Heart left ventricle (tissue), 16 donors: Measurements from ENCODE around the gene FOXB2. TPM values are rescaled to one million over a fixed set of nuclear protein-coding genes. Genes with fewer than 3 reads are reported as not detected.
A peak's percentile ranks its signal among the peaks of the same experiment; 100 is the strongest.

ENCODE experiments used
- ATAC-seq, 4 donors: fragments of 200-7000 bp; cut with Tn5 transposase; one replicate each; pipeline ENCODE4 v1.9.1; 2020 to 2022; ENCODE audit warnings: moderate library complexity in 4 of 4, mild to moderate bottlenecking in 3 of 4, moderate number of reproducible peaks in 1 of 4
- DNase-seq, 5 donors: peaks; one replicate each; pipeline ENCODE4 v3.0.0-alpha.2; 2020
- H3K27ac ChIP-seq, 12 donors: fragments of 200-600 bp; sonication (generic) in 4 of 12; one replicate each; pipeline versions ENCODE4 v1.5.0 to v1.8.0; 2016 to 2022; ENCODE audit warnings: mild to moderate bottlenecking in 2 of 12
- H3K27me3 ChIP-seq, 9 donors: fragments of 200-600 bp; sonication (generic) in 2 of 9; one replicate each; pipeline versions ENCODE4 v1.5.1 to v1.8.0; 2016 to 2022; ENCODE audit warnings: mild to moderate bottlenecking in 3 of 9
- H3K36me3 ChIP-seq, 9 donors: fragments of 200-600 bp; sonication (generic) in 2 of 9; one replicate each; pipeline versions ENCODE4 v1.5.0 to v1.8.0; 2018 to 2022; ENCODE audit warnings: mild to moderate bottlenecking in 2 of 9
- H3K4me1 ChIP-seq, 12 donors: fragments of 200-600 bp; sonication (generic) in 4 of 12; one replicate each; pipeline versions ENCODE4 v1.5.0 to v1.8.0; 2016 to 2022; ENCODE audit warnings: mild to moderate bottlenecking in 3 of 12
- H3K4me3 ChIP-seq, 12 donors: fragments of 200-600 bp; sonication (generic) in 4 of 12; one replicate each; pipeline versions ENCODE4 v1.5.0 to v1.8.0; 2017 to 2022; ENCODE audit warnings: mild to moderate bottlenecking in 9 of 12, moderate library complexity in 4 of 12
- H3K9me3 ChIP-seq, 12 donors: fragments of 200-600 bp; sonication (generic) in 4 of 12; one replicate each; pipeline versions ENCODE4 v1.5.0 to v1.8.0; 2016 to 2022; ENCODE audit warnings: mild to moderate bottlenecking in 1 of 12
- CTCF ChIP-seq, 12 donors: fragments of 200-600 bp; sonication (generic) in 4 of 12; IDR thresholded peaks; one replicate each; pipeline versions ENCODE4 v1.5.0 to v1.8.0; 2018 to 2022; ENCODE audit warnings: antibody characterized with exemption in 12 of 12, mild to moderate bottlenecking in 5 of 12
- POLR2A ChIP-seq, 2 donors: fragments of 450-650 bp; IDR thresholded peaks; one replicate each; pipeline ENCODE4 v1.6.1; 2017; ENCODE audit warnings: antibody characterized with exemption in 2 of 2, mild to moderate bottlenecking in 2 of 2, moderate library complexity in 2 of 2
- WGBS, 4 donors: extraction: QIAGEN DNeasy Blood & Tissue Kit in 2 of 4; methylation state at CpG; one replicate each; pipeline versions ENCODE4 v1.1.5 to v1.1.7; 2013 to 2018; 5-methylcytosine and 5-hydroxymethylcytosine counted together
- intact Hi-C, 10 donors: fragments of 100-400 bp; cut with DNase I; formaldehyde crosslinking; loops; one replicate each; pipeline versions ENCODE4 v1.11.1 to v1.14.2; 2022
- polyA plus RNA-seq, 2 donors: library from polyadenylated mRNA; stranded (reverse); fragments of 200-250 nt; gene quantifications; one replicate each; pipeline ENCODE4 v1.2.3, GENCODE V29; 2013
- total RNA-seq, 9 donors: library from RNA; depleted of rRNA in 2 of 9; stranded (reverse); fragments of >200 nt in 2 of 9; fragmentation: NEBNext Ultra II Directional in 3 of 9; extraction: Animal tissue kit (Norgen Biotek cat#: 25700) in 3 of 9; gene quantifications; one replicate each; pipeline versions ENCODE4 v1.1.0 to v1.2.4, GENCODE V29; 2016 to 2023
- donor health status: ischemic (EF 13 %, LVEDD 7.1; RV severe dilation, severe dysfunction).
- donor health status: healthy with polysubstance abuse.
- donor health status: DM: no; HTN: yes; CAD: no.
- donor health status: DM: no; HTN: no; CAD: no.
- donor health status: ischemic (EF 25% LVEDD 6.9; RV normal size, moderate dysfunction).
- donor health status: ischemic (EF 25% LVEDD 5.7; RV mildly dilated, moderate dysfunction).
- donor health status: healthy.
- donor health status: DM: yes; HTN: yes; CAD: no.
- donor health status: ischemic (EF 35%, LVEDD 5.7; RV mildly dilated, moderate dysfunction).
- donor health status: nonischemic (EF 11% LVEDD 7.7; RV severe dilation, severe dysfunction).
- donor health status: DM: yes; HTN: yes; CAD: no.
- donor health status: PGD.
- donor health status: ischemic (EF 29% LVEDD 5.4; RV normal size, mild dysfunction).
- donor health status: nonischemic (EF 23%, LVEDD 6.1; RV moderate dilation, normal function).

FOXB2 gene
- total and polyA plus RNA-seq, 11 donors = not detected

GRCh38 chr9:76984486-76984885, 35.0 kb upstream of the FOXB2 start:
- WGBS, 4 donors = 38 to 55% (median 51%) methylated on average over 4 of the region's 4 CpGs
- intact Hi-C loops = no loop called here
- Histone ChIP-seq H3K27ac (no peak overlapping the region), H3K9me3 (no peaks in the 10 kb centered on the region), H3K4me3 (no peak overlapping the region), H3K36me3 (no peaks in the 10 kb centered on the region), H3K4me1 (no peaks in the 10 kb centered on the region), H3K27me3 (peaks cover 0 to 33% (median 7%) of the 10 kb centered on the region in 9 donors)
- ATAC-seq = no peak
- no peak for TF ChIP-seq POLR2A (IDR thresholded peaks at IDR 0.05)
- no peak for TF ChIP-seq CTCF (IDR thresholded peaks at IDR 0.05)
- DNase-seq = no peak

- no peak for TF ChIP-seq CTCF (IDR thresholded peaks at IDR 0.05)
- no peak for TF ChIP-seq POLR2A (IDR thresholded peaks at IDR 0.05)
- peaks cover 0 to 33% (median 10%) of the 10 kb centered on the region in 9 donors for H3K27me3 ChIP-seq
- no peaks in the 10 kb centered on the region for H3K4me1 ChIP-seq
- 68 to 75% (median 73%) methylated on average over 5 of the region's 5 CpGs for WGBS, 4 donors
- no peak overlapping the region for H3K27ac ChIP-seq
- intact Hi-C loops = loop anchor here in 2 of 10 donors (5.0 kb wide), 2 partner anchors 173 to 178 kb away; no protein-coding TSS in a partner anchor
- ATAC-seq (no peak), DNase-seq (no peak)
- H3K36me3 ChIP-seq = no peaks in the 10 kb centered on the region
- H3K9me3 ChIP-seq = no peaks in the 10 kb centered on the region
- H3K4me3 ChIP-seq = no peak overlapping the region
These were observed 33.9 kb upstream of the FOXB2 start for GRCh38 chr9:76985581-76985980.

GRCh38 chr9:76987594-76988200, 31.8 kb upstream of the FOXB2 start:
- WGBS, 4 donors = 47 to 58% (median 52%) methylated on average over 3 of the region's 3 CpGs
- H3K4me1 ChIP-seq = no peaks in the 10 kb centered on the region
- intact Hi-C loops = loop anchor here in 2 of 10 donors (5.0 kb wide), 2 partner anchors 175 to 180 kb away; no protein-coding TSS in a partner anchor
- H3K4me3 ChIP-seq = no peak overlapping the region
- no peaks in the 10 kb centered on the region for H3K9me3 ChIP-seq
- ATAC-seq (no peak), DNase-seq (no peak)
- H3K27ac ChIP-seq = no peak overlapping the region
- no peak for TF ChIP-seq POLR2A (IDR thresholded peaks at IDR 0.05)
- TF ChIP-seq CTCF (IDR thresholded peaks at IDR 0.05) = peak in 5 of 12 donors; percentile 8 to 26 (median 11)
- peaks cover 0 to 33% (median 8%) of the 10 kb centered on the region in 9 donors for H3K27me3 ChIP-seq
- no peaks in the 10 kb centered on the region for H3K36me3 ChIP-seq

- Histone ChIP-seq H3K9me3 (no peaks in the 10 kb centered on the region), H3K4me1 (no peaks in the 10 kb centered on the region), H3K4me3 (no peak overlapping the region), H3K36me3 (no peaks in the 10 kb centered on the region), H3K27ac (no peak overlapping the region), H3K27me3 (peaks cover 0 to 24% (median 8%) of the 10 kb centered on the region in 9 donors)
- intact Hi-C loops = loop anchor here in 2 of 10 donors (5.0 kb wide), 2 partner anchors 177 to 182 kb away; no protein-coding TSS in a partner anchor
- 47 to 70% (median 56%) methylated on average over 2 of the region's 2 CpGs for WGBS, 4 donors
- ATAC-seq (no peak), DNase-seq (no peak)
- TF ChIP-seq POLR2A (IDR thresholded peaks at IDR 0.05) (no peak), CTCF (IDR thresholded peaks at IDR 0.05) (no peak)
These were observed 30.5 kb upstream of the FOXB2 start for GRCh38 chr9:76988941-76989340.
